Endothelial cell of umbilical vein (primary cell): Measurements from ENCODE around the gene SLC2A4. TPM values are rescaled to one million over a fixed set of nuclear protein-coding genes. Genes with fewer than 3 reads are reported as not detected.

ENCODE experiments used
- BruUV-seq: library from RNA; stranded (reverse); fragments of 400-500 nt; replicated peaks from 2 replicates; lab custom pipeline; 2021; lab: Mats Ljungman, UMichigan
- CTCF ChIA-PET: fragments of 300-600, 350-600 bp; sonication (Branson Sonifier 250); formaldehyde crosslinking; loops from one replicate; lab custom pipeline; 2021; ENCODE audit warnings: antibody characterized with exemption, inconsistent platforms; lab: Charles Lee
- POLR2A ChIA-PET: fragments of 300-600, 350-600 bp; sonication (Branson Sonifier 250); formaldehyde crosslinking; loops from one replicate; lab custom pipeline; 2021; ENCODE audit warnings: antibody characterized with exemption, inconsistent platforms; lab: Charles Lee
- DNase-seq: peaks from one replicate; pipeline ENCODE4 v3.0.0-alpha.2; 2011; ENCODE audit warnings: low read depth, low spot score
- FAIRE-seq: peaks from 2 replicates; lab custom pipeline; 2011; peaks lifted over from hg19 to GRCh38; lab: Jason Lieb, UNC
- H2AFZ ChIP-seq: 2 replicates; pipeline ENCODE4 v1.6.0; 2012; ENCODE audit warnings: low read depth, low read length, control low read depth, inconsistent platforms
- H3K27ac ChIP-seq: 2 replicates; pipeline ENCODE4 v1.5.1; 2011; ENCODE audit warnings: low read depth, mild to moderate bottlenecking, control low read depth, low read length, moderate library complexity; ENCODE audit not compliant: insufficient read depth
- H3K27me3 ChIP-seq, 2 experiments: 2 replicates each; pipeline versions ENCODE4 v1.6.0 to v1.6.1; 2011; ENCODE audit warnings: low read length in 2 of 2, mixed read lengths in 1 of 2; ENCODE audit not compliant: control insufficient read depth in 2 of 2, insufficient read depth in 2 of 2
- H3K36me3 ChIP-seq, 2 experiments: 2 replicates in 1 of 2; 3 replicates in 1 of 2; pipeline ENCODE4 v1.5.1; 2011; ENCODE audit warnings: low read length in 2 of 2, mild to moderate bottlenecking in 1 of 2, moderate library complexity in 1 of 2; ENCODE audit not compliant: control insufficient read depth in 2 of 2, insufficient read depth in 2 of 2; ENCODE audit errors: extremely low read depth in 1 of 2
- H3K4me1 ChIP-seq: 3 replicates; pipeline ENCODE4 v1.5.1; 2011; ENCODE audit warnings: mild to moderate bottlenecking, low read length; ENCODE audit not compliant: control insufficient read depth, insufficient read depth; ENCODE audit errors: extremely low read depth
- H3K4me2 ChIP-seq: 2 replicates; pipeline ENCODE4 v1.6.1; 2011; ENCODE audit warnings: low read length, control low read depth, mixed read lengths; ENCODE audit not compliant: insufficient read depth
- H3K4me3 ChIP-seq, 3 experiments: fragments of 200-600 bp in 1 of 3; sonication (generic), shearing (Covaris generic) in 1 of 3; replicated peaks in 1 of 3; 2 replicates each; pipeline ENCODE4 v1.5.1; 2011 to 2016; ENCODE audit warnings: control low read depth in 3 of 3, low read length in 3 of 3, mild to moderate bottlenecking in 2 of 3, inconsistent platforms in 1 of 3, low read depth in 1 of 3, moderate library complexity in 1 of 3; ENCODE audit not compliant: insufficient read depth in 1 of 3
- H3K79me2 ChIP-seq: 2 replicates; pipeline ENCODE4 v1.6.0; 2012; ENCODE audit warnings: low read length, inconsistent platforms; ENCODE audit not compliant: control insufficient read depth, insufficient read depth
- H3K9ac ChIP-seq: replicated peaks from 2 replicates; pipeline ENCODE3; 2011; ENCODE audit warnings: low read length, control low read depth; ENCODE audit not compliant: insufficient read depth; ENCODE audit errors: extremely low read depth
- H3K9me1 ChIP-seq: replicated peaks from 3 replicates; pipeline ENCODE4 v1.6.0; 2011; ENCODE audit warnings: mild to moderate bottlenecking, low read length; ENCODE audit not compliant: control insufficient read depth, insufficient read depth; ENCODE audit errors: extremely low read depth
- H3K9me3 ChIP-seq: replicated peaks from 2 replicates; pipeline ENCODE4 v1.5.1; 2012; ENCODE audit warnings: low read length, inconsistent platforms; ENCODE audit not compliant: control insufficient read depth, insufficient read depth
- H4K20me1 ChIP-seq: replicated peaks from 2 replicates; pipeline ENCODE3; 2011; ENCODE audit warnings: mild to moderate bottlenecking, low read length; ENCODE audit not compliant: control insufficient read depth, insufficient read depth; ENCODE audit errors: extremely low read depth
- EZH2 ChIP-seq: IDR thresholded peaks from 2 replicates; pipeline ENCODE4 v1.6.1; 2012; ENCODE audit warnings: borderline replicate concordance, low read depth, mild to moderate bottlenecking, moderate library complexity, low read length, inconsistent platforms; ENCODE audit not compliant: severe bottlenecking
- FOS ChIP-seq: IDR thresholded peaks from 2 replicates; pipeline ENCODE4 v1.6.1; 2011; ENCODE audit warnings: mild to moderate bottlenecking, low read length, moderate library complexity, borderline replicate concordance; ENCODE audit not compliant: insufficient read depth
- GATA2 ChIP-seq: IDR thresholded peaks from 2 replicates; pipeline ENCODE4 v1.7.0; 2011; ENCODE audit warnings: low read depth, mild to moderate bottlenecking, moderate library complexity, mixed read lengths, low read length; ENCODE audit not compliant: insufficient read length, insufficient read depth
- JUN ChIP-seq: IDR thresholded peaks from 2 replicates; pipeline ENCODE4 v1.6.1; 2011; ENCODE audit warnings: borderline replicate concordance, low read depth; ENCODE audit not compliant: insufficient read length, insufficient read depth
- MAX ChIP-seq: IDR thresholded peaks from 2 replicates; pipeline ENCODE4 v1.6.1; 2011; ENCODE audit not compliant: insufficient read depth, insufficient read length
- MYC ChIP-seq: IDR thresholded peaks from one replicate; pipeline ENCODE4 v1.6.1; 2011; ENCODE audit warnings: mild to moderate bottlenecking, low read depth, low read length
- POLR2A ChIP-seq: IDR thresholded peaks from 2 replicates; pipeline ENCODE4 v1.6.1; 2012; ENCODE audit warnings: low read depth, mild to moderate bottlenecking, control low read depth, low read length
- POLR2AphosphoS5 ChIP-seq: IDR thresholded peaks from 2 replicates; pipeline ENCODE4 v1.6.1; 2012; ENCODE audit warnings: low read depth, mild to moderate bottlenecking, control low read depth, low read length, moderate library complexity; ENCODE audit not compliant: insufficient read depth
- dilution Hi-C: fragments of 300-500 bp; cut with MboI; formaldehyde crosslinking; loops from one replicate; pipeline ENCODE4 v1.15.0; 2019; ENCODE audit warnings: low sequenced_read_pairs; ENCODE audit not compliant: extremely low pct_ligation_motif_present
- intact Hi-C: fragments of 100-400 bp; cut with micrococcal nuclease; formaldehyde crosslinking; loops from one replicate; pipeline ENCODE4 v1.10.0; 2022
- polyA plus RNA-seq, 4 experiments: library from polyadenylated mRNA; depleted of rRNA in 3 of 4; stranded (reverse) in 3 of 4; unstranded in 1 of 4; fragments of >200 nt; gene quantifications; 2 replicates each; pipeline versions ENCODE4 v1.2.1 to v1.2.3, GENCODE V29; 2011 to 2012; ENCODE audit warnings: missing spikeins in 1 of 4
- total RNA-seq: library from RNA; stranded (reverse); gene quantifications from 2 replicates; pipeline ENCODE4 v1.2.3, GENCODE V29; 2021
- TF ChIP-seq, protein P1 (sequence below), 2 donors: IDR thresholded peaks; 1 replicate in 1 of 2; 2 replicates in 1 of 2; pipeline ENCODE4 v1.5.1; 2011; ENCODE audit warnings: low read length in 2 of 2, mild to moderate bottlenecking in 2 of 2, moderate library complexity in 2 of 2, control low read depth in 1 of 2, inconsistent platforms in 1 of 2, low read depth in 1 of 2; ENCODE audit not compliant: insufficient read depth in 1 of 2; ENCODE audit errors: extremely low read depth in 1 of 2

SLC2A4 gene
- total and polyA plus RNA-seq, 2 donors (not counting 3 experiments of a cell fraction or from before 2014, with no cell fraction given), result 0.12 TPM; not detected in 1

DNA sequence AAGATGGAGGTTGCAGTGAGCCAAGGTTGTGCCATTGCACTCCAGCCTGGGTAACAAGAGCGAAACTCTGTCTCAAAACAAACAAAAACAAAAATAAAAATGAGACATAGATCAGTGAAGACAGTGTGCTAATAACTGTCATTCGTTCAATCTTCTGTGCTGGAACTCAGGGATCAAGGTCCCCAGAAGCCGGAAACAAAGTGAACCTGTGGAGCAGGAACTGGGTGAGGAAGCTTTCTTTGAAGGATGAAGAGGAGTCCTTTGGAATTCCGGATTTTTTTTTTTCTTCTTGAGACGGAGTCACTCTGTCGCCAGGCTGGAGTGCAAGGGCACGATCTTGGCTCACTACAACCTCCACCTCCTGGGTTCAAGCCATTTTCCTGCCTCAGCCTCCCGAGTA, 2.1 kb upstream of the SLC2A4 start:
- peaks cover 9% of the 10 kb centered on the region for H3K4me1 ChIP-seq
- TF ChIP-seq POLR2A (no peak), JUN (no peak), MAX (no peak), POLR2AphosphoS5 (no peak), GATA2 (no peak), MYC (no peak), FOS (no peak), EZH2 (no peak)
- TF ChIP-seq, protein P1, sequence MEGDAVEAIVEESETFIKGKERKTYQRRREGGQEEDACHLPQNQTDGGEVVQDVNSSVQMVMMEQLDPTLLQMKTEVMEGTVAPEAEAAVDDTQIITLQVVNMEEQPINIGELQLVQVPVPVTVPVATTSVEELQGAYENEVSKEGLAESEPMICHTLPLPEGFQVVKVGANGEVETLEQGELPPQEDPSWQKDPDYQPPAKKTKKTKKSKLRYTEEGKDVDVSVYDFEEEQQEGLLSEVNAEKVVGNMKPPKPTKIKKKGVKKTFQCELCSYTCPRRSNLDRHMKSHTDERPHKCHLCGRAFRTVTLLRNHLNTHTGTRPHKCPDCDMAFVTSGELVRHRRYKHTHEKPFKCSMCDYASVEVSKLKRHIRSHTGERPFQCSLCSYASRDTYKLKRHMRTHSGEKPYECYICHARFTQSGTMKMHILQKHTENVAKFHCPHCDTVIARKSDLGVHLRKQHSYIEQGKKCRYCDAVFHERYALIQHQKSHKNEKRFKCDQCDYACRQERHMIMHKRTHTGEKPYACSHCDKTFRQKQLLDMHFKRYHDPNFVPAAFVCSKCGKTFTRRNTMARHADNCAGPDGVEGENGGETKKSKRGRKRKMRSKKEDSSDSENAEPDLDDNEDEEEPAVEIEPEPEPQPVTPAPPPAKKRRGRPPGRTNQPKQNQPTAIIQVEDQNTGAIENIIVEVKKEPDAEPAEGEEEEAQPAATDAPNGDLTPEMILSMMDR (IDR thresholded peaks at IDR 0.05; ENCODE audit: extremely low read depth in 1 of 2, insufficient read depth in 1 of 2, low read depth in 1 of 2, low read length in 2 of 2), result no peak
- no peaks in the 10 kb centered on the region for H3K36me3 ChIP-seq
- H3K9me3 ChIP-seq, result no peaks in the 10 kb centered on the region
- no TSS peak for BruUV-seq
- H3K4me3 ChIP-seq, result no peak overlapping the region
- CTCF ChIA-PET, result interaction anchor here (2.7 kb wide), 1 partner anchor 17 kb away, joined by 15 read pairs; no protein-coding TSS in a partner anchor
- H3K79me2 ChIP-seq, result no peaks in the 10 kb centered on the region
- no peak overlapping the region for H2AFZ ChIP-seq
- H4K20me1 ChIP-seq, result no peaks in the 10 kb centered on the region
- H3K27me3 ChIP-seq, result peaks cover 4 to 5% of the 10 kb centered on the region in 2 experiments
- H3K27ac ChIP-seq, result no peak overlapping the region
- dilution Hi-C loops, result no loop called here
- H3K9ac ChIP-seq, result no peak overlapping the region
- no peak for DNase-seq
- intact Hi-C loops, result no loop called here
- FAIRE-seq, result no peak
- POLR2A ChIA-PET, result no interaction called here
- H3K4me2 ChIP-seq, result no peak overlapping the region
- H3K9me1 ChIP-seq, result no peaks in the 10 kb centered on the region
